HG02885 (cell line): ENCODE measurements around the gene DNAH8.

ENCODE experiments used
- ATAC-seq: cut with Tn5 transposase; IDR thresholded peaks from one replicate; pipeline ENCODE4 v1.9.1; 2021; ENCODE audit warnings: mild to moderate bottlenecking; ENCODE audit not compliant: unreplicated experiment, poor library complexity

Gene DNAH8, protein sequence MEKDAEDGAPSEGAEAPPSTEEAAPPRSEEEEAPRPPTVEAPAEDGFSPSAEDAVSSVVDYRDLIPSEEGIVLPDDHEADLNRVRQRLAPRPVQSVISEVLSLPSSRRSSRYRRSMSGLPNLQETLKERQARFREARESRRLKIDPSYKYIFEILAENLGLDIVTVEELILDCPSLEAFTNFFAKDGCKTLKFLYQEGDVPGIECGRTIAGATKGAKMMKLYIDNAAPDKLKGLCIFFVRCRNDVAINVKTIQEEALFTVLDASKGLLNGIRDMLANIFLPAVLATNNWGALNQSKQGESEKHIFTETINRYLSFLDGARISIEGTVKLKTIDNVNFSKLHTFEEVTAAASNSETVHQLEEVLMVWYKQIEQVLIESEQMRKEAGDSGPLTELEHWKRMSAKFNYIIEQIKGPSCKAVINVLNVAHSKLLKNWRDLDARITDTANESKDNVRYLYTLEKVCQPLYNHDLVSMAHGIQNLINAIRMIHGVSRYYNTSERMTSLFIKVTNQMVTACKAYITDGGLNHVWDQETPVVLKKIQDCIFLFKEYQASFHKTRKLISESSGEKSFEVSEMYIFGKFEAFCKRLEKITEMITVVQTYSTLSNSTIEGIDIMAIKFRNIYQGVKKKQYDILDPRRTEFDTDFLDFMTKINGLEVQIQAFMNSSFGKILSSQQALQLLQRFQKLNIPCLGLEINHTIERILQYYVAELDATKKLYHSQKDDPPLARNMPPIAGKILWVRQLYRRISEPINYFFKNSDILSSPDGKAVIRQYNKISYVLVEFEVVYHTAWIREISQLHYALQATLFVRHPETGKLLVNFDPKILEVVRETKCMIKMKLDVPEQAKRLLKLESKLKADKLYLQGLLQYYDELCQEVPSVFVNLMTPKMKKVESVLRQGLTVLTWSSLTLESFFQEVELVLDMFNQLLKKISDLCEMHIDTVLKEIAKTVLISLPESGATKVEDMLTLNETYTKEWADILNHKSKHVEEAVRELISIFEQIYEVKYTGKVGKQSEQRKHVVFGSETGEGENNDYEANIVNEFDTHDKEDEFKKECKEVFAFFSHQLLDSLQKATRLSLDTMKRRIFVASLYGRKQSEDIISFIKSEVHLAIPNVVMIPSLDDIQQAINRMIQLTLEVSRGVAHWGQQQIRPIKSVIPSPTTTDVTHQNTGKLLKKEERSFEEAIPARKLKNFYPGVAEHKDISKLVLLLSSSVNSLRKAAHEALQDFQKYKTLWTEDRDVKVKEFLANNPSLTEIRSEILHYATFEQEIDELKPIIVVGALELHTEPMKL (N-terminal part only)

GRCh38 chr6:38715016-38715689 lies at the start of gene DNAH8:
DNAH8 (plus strand) TSS chr6:38715311; CDS start chr6:38722810, 7,499 bp downstream.
- ATAC-seq = no peak

- ATAC-seq = peak; percentile 87
Observed at GRCh38 chr6:38671885-38672467, 43.1 kb upstream of the DNAH8 start.

GRCh38 chr6:38673397-38674165 lies 41.5 kb upstream of the DNAH8 start:
- ATAC-seq = no peak

DNA sequence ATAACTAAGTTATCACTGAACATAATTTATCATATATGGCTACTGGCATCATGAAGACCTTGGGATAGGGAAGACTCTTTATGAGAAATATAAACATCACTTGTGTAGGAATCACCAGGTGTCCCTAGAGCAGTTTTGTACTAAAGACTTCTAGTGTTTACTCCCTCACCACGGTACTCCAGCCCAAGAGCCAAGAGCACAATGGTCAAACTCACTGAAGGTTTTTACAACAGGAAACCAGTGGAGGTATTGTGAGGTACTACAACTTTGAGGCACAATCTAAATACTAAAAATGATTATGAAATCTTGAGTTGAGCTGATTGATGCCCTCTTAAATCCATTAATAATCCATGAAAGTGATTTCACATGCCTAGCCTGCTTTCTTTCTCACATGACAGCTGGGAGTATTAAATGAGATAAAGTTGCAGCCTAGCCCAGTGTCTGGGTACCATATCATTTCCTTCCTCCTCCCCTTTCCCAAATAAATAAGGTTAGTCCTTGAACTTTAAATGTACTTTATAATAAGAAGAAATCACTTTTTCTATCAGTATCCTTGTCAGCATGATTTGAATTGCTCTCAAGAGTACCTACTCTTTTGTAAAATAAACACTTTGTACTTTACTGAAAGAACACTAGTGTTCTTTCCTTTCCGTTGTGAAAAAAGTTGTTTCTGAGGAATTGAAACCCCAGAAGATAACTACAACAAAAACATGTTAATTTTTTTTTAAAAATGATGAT lies 38.7 kb upstream of the DNAH8 start:
- no peak for ATAC-seq

- ATAC-seq = no peak
Observed at GRCh38 chr6:38676974-38677544, 38.1 kb upstream of the DNAH8 start.

- no peak for ATAC-seq
Observed at GRCh38 chr6:38678178-38678760, 36.8 kb upstream of the DNAH8 start.

GRCh38 chr6:38679668-38680067 lies 35.4 kb upstream of the DNAH8 start:
- no peak for ATAC-seq

DNA sequence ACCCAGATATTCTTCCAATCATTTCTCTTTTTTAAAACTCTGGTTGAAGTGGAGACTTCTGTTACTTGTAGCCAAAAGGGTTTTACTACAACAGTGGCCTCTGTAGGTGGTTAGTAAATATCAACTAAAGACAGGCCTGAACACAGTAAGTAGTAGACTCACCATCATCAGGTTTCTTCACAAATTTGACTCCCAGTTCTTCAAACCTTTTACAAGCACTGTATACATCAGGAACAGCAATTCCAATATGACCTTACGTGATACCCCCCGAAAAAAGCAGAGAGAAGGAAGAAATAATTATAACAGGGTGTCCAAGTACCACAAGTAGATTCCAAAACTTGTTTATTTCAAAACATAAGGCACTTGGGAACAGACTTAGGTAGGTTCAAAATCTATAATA lies 33.3 kb upstream of the DNAH8 start:
- no peak for ATAC-seq

DNA sequence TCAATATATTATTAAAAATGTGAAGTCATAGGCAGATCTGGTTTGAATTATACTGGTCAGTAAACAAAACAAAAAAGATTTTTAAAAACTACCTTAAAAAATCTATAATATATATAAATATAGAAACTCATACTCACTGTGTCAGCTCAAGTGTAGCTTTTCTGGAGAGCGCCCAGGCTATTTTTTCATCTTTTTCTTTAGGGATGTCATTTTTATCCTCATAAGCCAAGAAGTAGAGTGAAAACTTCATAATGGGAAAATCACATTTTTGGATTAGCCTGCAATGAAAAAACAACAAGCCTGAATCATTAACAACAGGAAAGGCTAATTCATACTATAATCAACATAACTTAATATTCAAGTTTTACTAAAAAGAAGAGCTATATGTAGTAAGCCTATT lies 30.9 kb upstream of the DNAH8 start:
- ATAC-seq = no peak

DNA sequence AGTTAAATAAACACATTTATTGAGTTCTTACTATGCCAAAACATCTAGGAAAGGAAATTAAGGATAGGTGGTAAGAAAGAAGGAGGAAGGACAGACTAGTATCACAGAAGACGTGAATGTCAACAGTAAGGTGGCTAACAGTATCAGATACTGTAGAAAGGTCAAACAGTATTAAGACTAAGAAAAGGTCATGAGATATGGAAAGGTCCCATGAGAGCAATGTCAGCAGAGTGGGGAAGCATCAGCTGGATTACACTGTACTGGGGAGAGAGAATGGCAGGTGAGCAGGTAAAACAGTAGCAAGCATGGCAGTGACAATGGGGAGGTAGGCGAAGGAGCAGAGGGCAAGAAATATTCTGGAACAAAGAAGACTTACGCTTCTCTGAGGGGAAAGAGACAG lies 30.2 kb upstream of the DNAH8 start:
- no peak for ATAC-seq

- ATAC-seq = no peak
Observed at GRCh38 chr6:38686270-38687042, 28.7 kb upstream of the DNAH8 start.

- ATAC-seq = no peak
Observed at GRCh38 chr6:38687043-38687353, 28.1 kb upstream of the DNAH8 start.

DNA sequence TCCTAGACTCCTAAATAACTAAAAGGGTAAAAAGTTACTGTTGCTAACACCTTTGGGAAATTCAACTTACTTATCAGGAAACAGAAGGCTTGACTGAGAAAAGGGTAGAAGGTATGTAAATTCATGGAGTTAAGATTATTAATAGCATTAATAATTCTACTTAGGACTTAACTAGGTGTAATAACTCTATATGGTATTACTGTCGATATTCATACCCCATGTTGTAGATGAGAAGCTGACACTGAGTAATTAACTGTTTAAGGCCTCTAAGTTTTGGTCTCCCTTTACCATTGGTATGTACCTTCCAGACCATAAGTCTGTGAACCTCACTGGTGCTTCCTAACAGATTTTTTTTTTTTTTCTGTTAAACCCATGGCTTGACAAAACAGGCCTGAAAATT lies 27.6 kb upstream of the DNAH8 start:
- ATAC-seq = no peak

GRCh38 chr6:38688579-38689087 lies 26.5 kb upstream of the DNAH8 start:
- ATAC-seq = no peak

- ATAC-seq = no peak
Observed at GRCh38 chr6:38695227-38695900, 19.7 kb upstream of the DNAH8 start.

GRCh38 chr6:38695933-38696332 lies 19.2 kb upstream of the DNAH8 start:
- ATAC-seq = no peak
